Spleen (tissue), 7 donors: ENCODE data around the gene PDK2.

Experiments
- CTCF ChIP-seq, 11 experiments: fragments of 200-600 bp in 7 of 11; fragments of 450-650 bp in 4 of 11; sonication (generic) in 4 of 11; IDR thresholded peaks in 8 of 11; conservative IDR thresholded peaks in 3 of 11; 1 replicate in 7 of 11; 2 replicates in 4 of 11; pipeline versions ENCODE4 v1.4.0 to v1.8.0; 2016 to 2021; ENCODE audit warnings: antibody characterized with exemption in 11 of 11, inconsistent platforms in 4 of 11, mild to moderate bottlenecking in 1 of 11
- POLR2A ChIP-seq, 3 donors: fragments of 450-650 bp; IDR thresholded peaks; one replicate each; pipeline ENCODE4 v1.5.1; 2017; ENCODE audit warnings: antibody characterized with exemption in 3 of 3, mild to moderate bottlenecking in 1 of 3
- POLR2AphosphoS5 ChIP-seq, 3 donors: sonication (generic); formaldehyde crosslinking; IDR thresholded peaks; one replicate each; pipeline ENCODE4 v1.5.1; 2017; ENCODE audit warnings: antibody characterized with exemption in 3 of 3
- donor health status: DM: no; HTN: no; CAD: no; lungs with moderate emphysema.
- donor health status: DM: no; HTN: no; CAD: no.
- donor health status: DM: no; HTN: no; CAD: no.

- TF ChIP-seq CTCF (IDR thresholded peaks at IDR 0.05 in 8 of 11, conservative IDR thresholded peaks at IDR 0.05 in 3 of 11) (no peak), POLR2AphosphoS5 (IDR thresholded peaks at IDR 0.05) (peak in 2 of 3 donors; percentile 52 to 53), POLR2A (IDR thresholded peaks at IDR 0.05) (no peak)
These were observed 6.4 kb downstream of the PDK2 start for GRCh38 chr17:50101346-50102163.
